Stimulated activated CD8-positive, alpha-beta memory T cell treated with anti-CD3 and anti-CD28 coated beads, Interleukin-4, amount 100 ng/mL, for 1 hour (primary cell): Measurements from ENCODE around the gene MOCOS.

Source experiments
- DNase-seq, 2 donors: peaks; one replicate each; pipeline ENCODE4 v3.0.0-alpha.2; 2020; ENCODE audit warnings: low read depth in 2 of 2, low spot score in 1 of 2

MOCOS gene

DNA sequence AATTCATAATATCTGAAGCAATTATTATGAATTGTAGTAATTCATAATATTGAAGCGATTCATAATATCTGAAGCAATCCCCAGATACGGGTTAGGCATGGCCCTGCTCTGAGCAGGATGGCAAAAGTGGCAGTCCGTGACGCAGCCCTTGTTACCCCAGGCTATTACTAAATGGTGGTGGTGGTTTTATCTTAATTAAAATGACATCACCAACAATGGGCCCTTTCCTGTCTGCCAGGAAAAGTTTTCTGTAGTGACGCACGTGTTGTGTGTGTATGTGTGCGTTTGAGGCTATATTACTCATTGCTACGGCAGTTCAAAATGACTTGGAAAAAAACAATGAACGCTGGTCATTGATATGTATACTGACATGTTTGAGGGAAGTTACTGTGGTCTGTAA lies 10.6 kb upstream of the MOCOS start:
- DNase-seq, result no peak

DNA sequence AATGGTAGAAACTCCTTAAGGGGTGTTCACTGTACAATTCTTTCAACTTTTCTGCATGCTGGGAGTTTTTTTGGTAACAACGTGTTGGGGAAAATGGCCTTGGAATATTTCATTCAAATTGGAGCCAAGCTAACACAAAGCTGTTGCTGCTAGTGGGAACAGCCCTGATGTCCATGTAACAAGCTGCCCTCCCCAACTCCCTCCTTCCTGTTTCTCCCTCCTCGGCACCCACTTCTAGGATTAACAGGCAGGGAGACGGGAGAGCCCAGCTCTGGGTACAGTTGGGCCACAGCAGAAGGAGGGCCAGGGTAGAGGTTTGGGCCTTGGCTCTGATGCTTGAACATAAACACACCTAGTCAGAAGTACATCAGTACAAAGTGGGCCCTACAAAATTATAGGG lies 9.4 kb upstream of the MOCOS start:
- DNase-seq, result no peak

DNA sequence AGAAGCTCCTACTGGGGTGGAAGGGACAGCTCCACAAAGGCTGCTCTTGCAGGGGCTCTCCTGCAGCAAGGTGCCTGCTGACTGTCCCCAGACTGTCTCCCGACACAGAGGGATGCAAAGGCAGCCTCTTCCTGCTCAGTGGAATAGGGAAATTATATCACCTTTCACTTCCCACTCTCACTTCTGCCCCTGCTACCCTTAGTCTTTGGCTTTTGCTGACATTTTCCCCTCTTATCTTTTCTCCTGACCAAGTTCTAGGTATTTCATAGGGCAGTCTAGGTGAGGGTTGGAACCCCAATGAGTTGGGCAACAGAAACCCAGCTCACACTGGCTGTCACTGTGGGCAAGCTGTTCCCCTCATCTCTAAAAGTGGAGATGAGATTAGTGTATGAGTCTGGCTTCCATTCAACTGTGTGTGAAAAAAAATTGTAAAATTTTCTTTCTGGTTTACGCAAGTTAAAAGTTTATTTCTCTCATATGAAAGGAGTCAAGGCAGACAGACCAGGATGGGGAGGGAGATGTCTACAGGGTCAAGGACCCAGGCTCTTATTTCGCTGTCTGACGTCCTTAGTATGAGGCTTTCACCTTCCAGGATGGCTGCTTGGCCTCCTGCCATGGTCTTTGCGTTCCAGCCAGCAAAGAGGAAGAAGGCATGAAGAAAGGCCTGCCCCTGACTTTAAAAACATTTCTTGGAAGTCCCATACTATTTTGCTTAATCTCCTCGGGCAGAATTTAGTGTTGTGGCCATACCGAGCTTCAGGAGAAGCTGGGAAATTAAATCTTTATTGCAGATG lies 7.5 kb upstream of the MOCOS start:
- no peak for DNase-seq

DNA sequence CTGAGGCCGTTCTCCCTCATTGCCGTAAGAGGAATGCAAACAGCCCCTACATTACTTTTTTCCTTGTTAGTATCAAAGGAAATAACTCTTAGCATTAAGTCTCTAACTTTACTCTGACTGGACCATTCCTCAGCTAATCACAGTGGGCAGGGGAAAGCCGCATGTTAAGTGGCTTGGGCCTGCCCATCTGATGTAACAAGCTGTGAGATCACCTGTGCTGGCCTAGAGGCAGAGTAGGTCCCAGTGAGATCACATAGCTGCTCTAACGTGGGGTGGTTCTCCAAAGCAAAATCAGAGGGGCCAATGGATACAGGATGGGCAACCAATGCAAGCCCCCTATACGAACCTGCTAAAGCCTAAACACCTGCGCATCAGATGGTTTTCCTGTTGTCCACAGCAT lies 5.9 kb upstream of the MOCOS start:
- DNase-seq, result no peak

DNA sequence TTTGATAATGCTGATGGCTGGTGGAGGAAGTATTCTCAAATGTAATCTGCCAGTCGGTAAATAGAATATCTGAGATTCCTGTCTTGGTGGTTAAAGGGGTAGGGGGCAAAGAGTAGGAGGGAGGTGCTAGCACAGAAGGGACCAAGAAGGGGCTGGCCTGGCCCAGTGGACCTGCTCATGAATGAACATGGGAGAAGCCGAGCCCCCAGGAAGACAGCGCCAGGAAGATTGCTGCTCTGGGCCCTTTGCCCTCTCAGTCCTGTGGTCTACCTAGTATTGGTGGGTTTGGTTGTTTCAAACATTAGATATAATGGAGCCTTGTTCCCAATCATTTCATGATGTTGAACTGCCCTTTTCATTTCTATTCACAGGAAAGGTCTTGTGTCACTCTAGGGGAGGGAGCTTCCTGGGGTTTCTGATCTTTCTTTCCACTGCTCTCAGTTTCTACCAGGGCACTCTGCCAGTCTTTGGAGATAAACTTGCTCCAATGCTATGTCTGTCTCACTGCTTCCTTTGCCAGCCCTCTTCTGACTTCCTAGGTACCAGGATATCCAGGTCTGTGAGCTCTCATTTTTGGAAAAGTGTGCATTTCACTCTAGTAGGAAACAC lies 5.3 kb upstream of the MOCOS start:
- DNase-seq, result no peak

DNA sequence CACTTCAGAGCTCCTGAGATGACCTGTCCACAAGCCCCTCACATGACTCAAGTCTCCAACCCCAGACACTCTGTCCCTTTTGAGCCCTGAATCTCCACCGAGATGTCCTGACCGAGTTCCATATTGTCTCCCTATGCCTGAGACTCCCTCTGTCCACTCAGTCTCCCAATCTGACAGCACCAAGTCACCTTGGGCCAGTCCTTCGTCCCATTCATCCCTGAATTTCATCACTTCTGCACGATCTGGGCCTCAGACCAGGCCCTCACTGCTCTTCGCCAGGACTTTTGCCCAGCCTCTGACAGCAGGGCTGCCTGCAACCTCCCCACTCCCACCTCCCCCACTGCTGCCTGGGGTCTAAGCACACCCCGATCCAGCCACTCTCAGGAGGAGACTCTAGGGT lies 4.3 kb upstream of the MOCOS start:
- DNase-seq, result no peak

DNA sequence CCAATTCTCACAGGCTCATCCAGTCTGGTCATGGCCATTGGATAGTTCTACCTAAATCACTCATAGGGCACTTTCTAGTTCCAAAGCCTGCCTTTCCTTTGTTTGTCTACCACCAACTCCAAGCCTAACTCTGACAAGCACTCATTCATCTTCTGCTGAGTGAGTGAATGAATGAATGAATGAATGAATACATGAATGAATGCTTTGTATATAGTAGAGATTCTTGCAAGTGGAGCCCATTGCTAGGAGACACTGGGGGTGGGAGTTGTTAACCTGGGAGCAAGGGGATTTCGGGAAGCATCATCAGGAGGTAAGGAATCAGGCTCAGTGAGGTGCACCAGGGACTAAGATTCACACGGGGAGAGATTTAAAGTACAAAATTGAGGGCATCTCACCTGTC lies 3.3 kb upstream of the MOCOS start:
- no peak for DNase-seq

DNA sequence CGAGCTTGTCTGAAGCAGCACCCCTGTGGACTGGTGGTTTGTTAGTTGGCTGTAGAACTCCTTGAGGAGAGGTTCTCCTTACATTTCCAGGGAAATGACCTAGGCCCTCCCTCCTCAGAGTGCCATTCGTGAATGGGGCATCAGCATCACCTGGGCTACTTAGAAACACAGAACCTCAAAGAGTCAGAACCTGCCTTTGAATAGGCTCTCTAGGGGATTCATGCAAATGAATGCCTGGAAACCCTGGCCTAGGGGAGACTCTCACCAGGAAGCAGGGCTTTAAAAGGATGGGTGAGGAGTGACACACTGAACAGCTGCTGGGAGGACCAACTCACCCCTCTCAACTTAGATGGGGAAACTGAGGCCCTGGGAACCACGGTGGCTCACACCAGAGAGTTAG lies 2.1 kb upstream of the MOCOS start:
- DNase-seq, result no peak

DNA sequence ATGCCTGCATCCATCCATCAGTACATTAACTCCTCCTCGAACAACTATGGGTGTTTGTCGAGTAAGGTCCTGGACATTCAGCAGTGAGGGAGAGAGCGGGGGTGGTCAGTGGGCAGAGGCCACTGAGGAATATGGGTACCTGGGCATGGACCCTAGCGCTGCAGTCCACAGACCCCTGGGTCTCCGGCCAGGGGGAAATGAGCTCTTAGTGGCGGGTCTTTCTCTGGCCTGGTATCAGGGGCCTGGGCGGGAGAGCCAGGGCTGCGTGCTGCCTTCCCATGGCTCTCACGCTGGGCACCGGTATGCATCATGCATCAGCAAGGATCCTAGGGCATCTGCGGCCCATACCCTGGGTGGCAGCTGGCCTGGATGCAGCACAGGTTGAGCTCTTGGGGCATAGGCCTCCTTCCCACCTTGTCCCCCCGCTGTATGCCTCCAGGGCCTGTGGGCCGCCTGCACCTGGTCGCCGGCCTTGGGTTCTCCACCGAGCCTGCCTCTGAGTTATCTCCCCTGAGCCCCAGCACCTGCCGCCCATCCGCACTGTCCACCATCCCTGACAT lies 1.3 kb upstream of the MOCOS start:
- DNase-seq, result no peak

DNA sequence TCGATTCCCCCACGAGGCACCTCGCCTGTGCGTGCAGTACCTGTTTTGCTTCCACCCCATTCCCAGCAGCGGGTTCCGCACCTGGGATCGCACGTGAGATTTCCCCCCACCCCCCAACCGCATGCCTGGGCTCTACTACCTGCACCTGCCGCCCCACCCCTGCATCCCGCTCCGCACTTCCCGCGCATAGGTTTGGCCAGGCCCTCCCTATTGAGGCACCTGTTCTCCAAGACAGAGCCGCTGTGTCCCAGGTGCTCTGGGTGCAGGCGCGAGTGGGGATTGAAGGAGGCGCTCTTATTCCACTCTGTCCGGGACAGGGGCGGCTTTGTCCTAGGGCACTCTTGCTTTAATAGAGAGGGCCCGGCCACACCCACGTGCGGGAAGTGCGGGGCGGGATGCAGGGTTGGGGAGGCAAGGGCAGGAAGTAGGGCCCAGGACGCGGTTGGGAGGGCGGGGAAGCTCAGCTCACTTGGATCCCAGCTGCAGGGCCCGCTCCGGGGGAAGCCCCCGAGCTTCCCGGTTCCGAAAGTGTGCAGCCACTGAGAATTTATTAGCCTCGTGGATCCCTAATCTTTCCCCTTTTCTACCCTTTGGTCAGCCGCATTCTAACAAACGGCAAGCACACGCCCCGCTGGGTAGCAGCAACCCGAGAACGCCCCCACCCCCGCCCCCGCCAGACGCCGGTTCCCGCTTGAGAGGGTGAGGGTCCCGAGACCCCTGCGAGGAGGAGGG lies 670 bp upstream of the MOCOS start:
- no peak for DNase-seq

DNA sequence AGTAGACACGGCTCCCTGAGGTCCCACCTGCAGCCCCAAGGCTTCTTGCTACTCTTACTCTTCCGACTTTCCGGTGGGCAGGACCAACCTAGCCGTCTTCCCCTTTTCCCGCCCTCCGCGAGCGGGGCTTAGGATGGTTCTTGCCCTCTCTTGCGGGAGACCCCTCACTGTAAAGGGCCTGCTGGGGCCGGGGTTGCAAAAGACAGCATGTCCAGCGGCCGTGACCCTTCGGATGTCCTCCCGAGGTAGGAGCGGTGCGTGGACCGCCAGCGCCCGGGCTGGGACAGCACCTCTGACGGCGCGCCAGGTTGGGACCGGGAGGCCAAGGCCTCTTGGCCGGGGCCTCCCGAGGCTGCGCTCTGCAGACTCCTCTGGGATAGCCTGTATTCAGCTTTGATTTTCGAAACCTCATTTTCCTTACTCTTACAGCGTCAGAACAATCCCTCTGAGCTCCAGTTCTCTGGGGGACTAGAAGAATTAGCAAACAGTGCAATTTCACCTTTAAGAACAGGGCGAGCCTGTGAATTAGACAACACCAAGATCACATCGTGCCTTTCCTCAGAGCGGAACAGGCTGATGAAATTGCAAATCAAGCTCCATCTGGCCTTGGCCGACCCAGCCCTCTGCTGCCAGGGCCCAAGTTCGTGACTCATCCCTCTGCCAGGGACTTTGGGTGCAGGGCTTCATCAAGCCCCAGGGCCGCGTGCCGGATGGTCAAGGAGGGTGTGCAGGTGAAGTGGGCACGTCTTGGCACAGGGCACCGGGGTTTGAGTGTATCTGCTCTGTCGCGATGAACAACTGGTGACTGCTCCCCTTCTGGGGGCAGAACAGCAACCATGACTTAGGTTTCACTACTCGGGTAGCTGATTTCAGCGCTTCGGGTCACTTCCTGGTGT lies 777 bp downstream of the MOCOS start:
- DNase-seq, result no peak

DNA sequence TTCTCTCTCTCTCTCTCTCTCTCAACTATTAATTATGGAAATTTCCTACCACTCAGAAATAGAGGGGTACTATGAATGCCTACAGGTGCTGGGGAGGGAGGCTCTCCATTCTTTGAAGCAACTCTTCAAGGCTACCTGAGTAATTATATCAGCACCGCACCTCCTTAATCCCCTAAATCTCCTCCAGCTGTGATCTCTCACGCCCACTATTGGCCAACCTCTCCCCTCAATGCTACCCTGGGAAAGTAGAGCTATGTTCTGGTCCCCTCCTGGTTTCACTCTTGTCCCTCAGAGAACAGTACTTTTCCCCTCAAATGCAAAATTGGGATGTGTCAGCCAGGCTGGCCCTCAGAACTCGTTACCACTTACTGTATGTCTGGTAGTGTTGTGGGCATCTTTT lies 1.6 kb downstream of the MOCOS start:
- DNase-seq, result no peak

DNA sequence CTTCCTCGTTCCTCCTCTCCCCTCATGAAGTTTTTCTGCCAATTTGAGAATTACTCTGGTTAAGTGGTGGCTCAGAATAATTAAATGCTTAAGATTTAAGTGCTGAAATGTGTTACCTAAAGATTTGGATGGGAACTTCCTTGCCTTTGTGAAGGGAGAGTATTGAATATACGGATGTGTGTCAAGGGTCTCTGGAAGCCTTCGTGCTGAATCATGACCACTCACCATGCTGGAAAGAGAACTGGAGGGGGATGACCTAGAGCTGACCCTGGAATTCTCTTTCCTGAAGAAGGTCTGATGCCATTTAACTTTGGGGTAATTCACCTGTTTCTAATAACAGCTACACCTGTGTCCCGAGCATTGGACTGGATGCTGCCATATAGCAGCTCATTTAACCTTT lies 2.2 kb downstream of the MOCOS start:
- no peak for DNase-seq

DNA sequence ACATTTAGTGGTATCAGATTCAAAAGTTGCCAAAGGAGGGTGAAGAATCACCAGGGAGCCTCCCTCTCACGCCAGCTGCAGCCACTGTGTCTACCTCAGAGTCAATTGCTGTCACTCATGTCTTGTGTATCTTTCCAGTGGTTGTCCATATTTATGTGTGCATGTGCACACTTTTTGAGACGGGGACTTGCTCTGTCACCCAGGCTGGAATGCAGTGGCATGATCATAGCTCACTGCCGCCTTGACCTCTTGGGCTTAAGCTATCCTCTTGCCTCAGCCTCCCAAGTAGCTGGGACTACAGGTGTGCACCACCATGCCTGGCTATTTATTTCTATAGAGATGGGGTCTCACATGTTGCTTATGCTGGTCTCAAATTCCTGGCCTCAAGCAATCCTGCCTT lies 4.0 kb downstream of the MOCOS start:
- DNase-seq, result no peak

DNA sequence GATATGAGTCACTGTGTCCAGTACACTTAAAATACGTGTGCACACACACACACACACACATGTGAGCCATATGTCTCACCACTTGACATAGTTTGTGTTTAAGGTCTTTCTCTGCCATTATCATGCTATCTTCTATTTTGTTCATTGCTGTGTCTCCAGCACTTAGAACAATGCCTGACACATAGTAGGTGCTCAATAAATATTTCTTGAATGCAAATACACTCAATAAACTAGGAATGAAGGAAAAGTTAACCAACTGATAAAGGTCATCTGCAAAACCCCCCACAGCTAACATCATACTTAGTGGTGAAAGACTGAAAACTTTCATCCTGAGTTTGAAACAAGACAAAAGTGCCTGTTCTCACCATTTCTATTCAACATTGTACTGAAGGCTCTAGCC lies 4.4 kb downstream of the MOCOS start:
- no peak for DNase-seq

DNA sequence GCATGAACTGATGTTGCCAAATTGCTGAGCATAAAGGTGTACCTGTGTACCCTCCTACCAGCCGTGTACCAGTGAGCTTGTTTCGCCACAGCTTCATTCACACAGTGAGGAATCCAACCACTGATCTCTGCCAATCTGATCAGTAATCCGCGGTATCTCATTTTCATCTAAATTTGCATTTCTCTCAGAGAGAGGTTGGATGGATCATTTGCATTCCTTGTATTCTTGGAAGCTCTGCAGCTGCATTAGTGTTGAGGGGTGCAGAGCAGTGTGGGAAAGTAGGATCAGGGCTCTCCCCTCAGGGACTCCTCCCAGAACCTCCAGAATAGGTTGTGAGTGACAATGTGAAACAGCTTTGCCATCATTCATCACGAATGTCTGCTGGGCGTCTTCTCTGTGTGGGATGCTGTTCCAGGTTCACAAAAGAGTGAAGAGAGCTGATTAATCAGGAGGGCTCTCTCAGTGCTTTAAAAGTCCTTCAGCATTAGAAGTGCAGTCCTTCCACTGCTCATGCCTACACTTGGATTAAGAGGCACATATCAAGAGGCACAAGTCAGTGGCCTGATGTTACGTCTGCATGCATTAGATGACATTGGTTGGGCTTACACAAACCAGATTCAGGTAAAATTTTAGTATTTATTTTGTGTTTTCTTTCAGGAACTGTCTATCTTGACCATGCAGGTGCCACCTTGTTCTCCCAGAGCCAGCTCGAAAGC lies 7.5 kb downstream of the MOCOS start:
- no peak for DNase-seq

DNA sequence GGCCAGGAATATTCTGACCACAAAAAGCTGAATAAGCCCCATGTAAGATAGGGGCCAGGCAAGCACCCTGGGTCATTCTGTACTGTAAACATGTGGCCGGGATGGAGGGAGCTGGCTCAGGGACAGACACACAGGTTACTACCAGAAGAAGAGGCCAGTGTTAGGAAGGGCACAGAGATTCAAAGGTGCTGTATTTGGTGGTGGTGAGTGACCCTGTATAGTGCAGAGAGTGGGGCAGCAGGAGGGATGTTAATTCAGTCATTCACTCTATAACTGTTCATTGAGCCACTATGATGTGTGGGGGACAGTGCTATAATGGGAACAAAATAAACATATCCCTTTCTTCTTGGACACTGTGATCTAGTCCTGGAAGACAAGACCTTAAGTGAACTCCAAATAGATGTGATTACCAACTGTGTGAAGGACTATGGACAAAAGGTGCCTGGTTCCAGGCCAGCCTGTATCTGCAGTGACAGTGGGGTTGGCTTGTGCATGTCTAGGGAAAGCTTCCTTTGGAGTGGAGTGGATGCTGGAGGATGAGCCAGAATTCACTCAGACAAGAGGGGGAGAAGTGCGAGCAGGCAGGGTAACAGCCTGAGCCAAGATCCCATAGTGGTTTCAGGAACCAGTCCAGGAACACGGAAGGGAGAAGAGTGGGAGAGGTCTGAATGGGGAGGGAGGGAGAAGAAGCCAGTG lies 8.3 kb downstream of the MOCOS start:
- no peak for DNase-seq

DNA sequence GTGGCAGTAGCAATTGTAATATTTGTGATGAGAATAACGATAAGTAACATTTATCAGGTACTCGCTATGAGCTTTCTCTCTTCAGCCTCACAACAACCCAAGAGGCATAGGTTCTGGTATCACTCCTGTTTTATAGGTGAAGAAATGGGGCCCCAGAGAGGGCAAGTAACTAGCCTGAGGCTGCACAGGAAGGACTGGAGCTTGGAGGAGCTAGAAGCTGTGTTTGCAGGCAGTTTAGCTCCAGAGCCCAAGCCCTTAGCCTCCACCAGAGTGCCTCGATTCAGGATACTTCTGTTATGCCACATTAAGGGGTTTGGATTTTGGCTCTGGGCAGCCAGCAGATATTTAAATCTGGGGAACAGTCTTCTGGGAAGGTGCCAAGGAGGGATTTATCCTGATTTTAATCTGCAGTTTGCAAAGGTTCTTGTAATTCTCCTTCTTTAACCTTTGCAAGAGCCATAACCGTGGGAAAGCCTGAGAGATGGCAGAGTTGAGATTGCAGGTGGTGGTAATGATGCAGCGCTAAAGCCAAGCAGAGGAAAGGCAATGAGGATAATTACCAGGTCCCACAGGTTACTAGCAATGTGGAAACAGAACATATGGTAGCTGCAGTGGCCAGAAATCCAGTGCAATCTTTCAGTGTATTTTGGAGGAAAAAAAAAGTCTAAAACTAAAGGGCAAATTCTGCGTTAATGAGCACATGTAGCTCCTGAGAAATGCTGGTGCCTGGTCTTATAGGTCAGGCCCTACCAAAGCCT lies 9.1 kb downstream of the MOCOS start:
- no peak for DNase-seq

DNA sequence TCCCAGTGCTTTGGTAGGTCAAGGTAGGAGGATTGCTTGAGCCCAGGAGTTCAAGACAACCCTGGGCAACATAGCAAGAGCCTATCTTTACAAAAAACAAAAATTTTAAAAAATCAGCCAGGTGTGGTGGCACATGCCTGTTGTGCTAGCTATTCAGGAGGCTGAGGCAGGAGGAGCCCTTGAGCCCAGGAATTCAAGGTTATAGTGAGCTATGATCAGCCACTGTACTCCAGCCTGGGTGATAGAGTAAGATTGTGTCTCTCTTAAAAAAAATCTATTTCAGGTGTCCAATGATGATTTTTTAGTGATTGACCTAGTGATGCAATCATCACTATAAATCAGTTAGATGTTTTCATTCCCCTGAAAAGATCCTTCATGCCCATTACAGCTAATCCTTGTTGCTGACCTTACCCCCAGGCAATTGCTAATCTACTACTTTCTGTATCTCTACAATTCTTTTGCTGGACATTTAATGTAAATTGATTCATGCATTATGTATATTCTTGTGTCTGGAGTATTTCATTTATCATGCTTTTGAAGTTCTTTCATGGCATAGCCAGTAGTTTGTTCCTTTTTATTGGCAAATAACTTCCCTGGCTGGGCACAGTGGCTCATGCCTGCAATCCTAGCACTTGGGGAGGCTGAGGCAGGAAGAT lies 10.3 kb downstream of the MOCOS start:
- no peak for DNase-seq
